ENCODE measurements around the gene FAIM2. TPM values are rescaled to one million over a fixed set of nuclear protein-coding genes. Genes with fewer than 3 reads are reported as not detected.

FAIM2 gene
- total RNA-seq, 1 experiment from 2014 or later, result not detected

GRCh38 chr12:49920241-49920914, 16.7 kb upstream of the FAIM2 start:
- no peak overlapping the region for H3K27ac ChIP-seq
- H3K27me3 ChIP-seq (replicated peaks), result no peaks in the 10 kb centered on the region
- no peaks in the 10 kb centered on the region for H3K9me3 ChIP-seq (replicated peaks)
- no peak overlapping the region for H3K4me3 ChIP-seq
- no peak for DNase-seq (ENCODE audit: low read depth in 1 of 2, low spot score in 2 of 2)
- H3K4me1 ChIP-seq (replicated peaks), result no peaks in the 10 kb centered on the region
- H3K36me3 ChIP-seq, result no peaks in the 10 kb centered on the region

- Histone ChIP-seq H3K4me1 (replicated peaks) (no peaks in the 10 kb centered on the region), H3K9me3 (replicated peaks) (no peaks in the 10 kb centered on the region)
Observed at GRCh38 chr12:49917788-49918173, 14.1 kb upstream of the FAIM2 start.

GRCh38 chr12:49917166-49917787, 13.6 kb upstream of the FAIM2 start:
- H3K36me3 ChIP-seq, result no peaks in the 10 kb centered on the region
- no peaks in the 10 kb centered on the region for H3K4me1 ChIP-seq (replicated peaks)
- H3K27ac ChIP-seq, result no peak overlapping the region
- no peak for DNase-seq (ENCODE audit: low read depth in 1 of 2, low spot score in 2 of 2)
- no peaks in the 10 kb centered on the region for H3K9me3 ChIP-seq (replicated peaks)
- no peaks in the 10 kb centered on the region for H3K27me3 ChIP-seq (replicated peaks)
- no peak overlapping the region for H3K4me3 ChIP-seq

More at GRCh38 chr12:49917788-49918173, 14.1 kb upstream of the FAIM2 start:
- no peak for DNase-seq (ENCODE audit: low read depth in 1 of 2, low spot score in 2 of 2)
- no peaks in the 10 kb centered on the region for H3K27me3 ChIP-seq (replicated peaks)
- H3K27ac ChIP-seq, result no peak overlapping the region
- no peaks in the 10 kb centered on the region for H3K36me3 ChIP-seq
- no peak overlapping the region for H3K4me3 ChIP-seq

GRCh38 chr12:49916129-49916919, 12.6 kb upstream of the FAIM2 start:
- Histone ChIP-seq H3K9me3 (replicated peaks) (no peaks in the 10 kb centered on the region), H3K4me3 (no peak overlapping the region), H3K36me3 (no peaks in the 10 kb centered on the region), H3K4me1 (replicated peaks) (no peaks in the 10 kb centered on the region), H3K27me3 (replicated peaks) (no peaks in the 10 kb centered on the region), H3K27ac (no peak overlapping the region)
- no peak for DNase-seq (ENCODE audit: low read depth in 1 of 2, low spot score in 2 of 2)

GRCh38 chr12:49912345-49913255, 8.9 kb upstream of the FAIM2 start:
- H3K36me3 ChIP-seq, result no peaks in the 10 kb centered on the region
- no peak overlapping the region for H3K27ac ChIP-seq
- H3K9me3 ChIP-seq (replicated peaks), result no peaks in the 10 kb centered on the region

GRCh38 chr12:49911213-49911605, 7.5 kb upstream of the FAIM2 start:
- no peak overlapping the region for H3K4me3 ChIP-seq
- no peaks in the 10 kb centered on the region for H3K27me3 ChIP-seq (replicated peaks)
- H3K27ac ChIP-seq, result no peak overlapping the region
- no peaks in the 10 kb centered on the region for H3K4me1 ChIP-seq (replicated peaks)
- H3K9me3 ChIP-seq (replicated peaks), result no peaks in the 10 kb centered on the region
- no peaks in the 10 kb centered on the region for H3K36me3 ChIP-seq
- DNase-seq (ENCODE audit: low read depth in 1 of 2, low spot score in 2 of 2), result no peak

More at GRCh38 chr12:49912345-49913255, 8.9 kb upstream of the FAIM2 start:
- no peak for DNase-seq (ENCODE audit: low read depth in 1 of 2, low spot score in 2 of 2)
- Histone ChIP-seq H3K4me1 (replicated peaks) (no peaks in the 10 kb centered on the region), H3K4me3 (no peak overlapping the region), H3K27me3 (replicated peaks) (no peaks in the 10 kb centered on the region)

GRCh38 chr12:49910331-49911212, 6.9 kb upstream of the FAIM2 start:
- Histone ChIP-seq H3K4me1 (replicated peaks) (no peaks in the 10 kb centered on the region), H3K27ac (no peak overlapping the region), H3K36me3 (no peaks in the 10 kb centered on the region), H3K9me3 (replicated peaks) (no peaks in the 10 kb centered on the region), H3K4me3 (no peak overlapping the region), H3K27me3 (replicated peaks) (no peaks in the 10 kb centered on the region)
- DNase-seq (ENCODE audit: low read depth in 1 of 2, low spot score in 2 of 2), result no peak

- DNase-seq (ENCODE audit: low read depth in 1 of 2, low spot score in 2 of 2), result no peak
- Histone ChIP-seq H3K4me1 (replicated peaks) (no peaks in the 10 kb centered on the region), H3K27me3 (replicated peaks) (no peaks in the 10 kb centered on the region), H3K36me3 (no peaks in the 10 kb centered on the region), H3K9me3 (replicated peaks) (no peaks in the 10 kb centered on the region), H3K27ac (no peak overlapping the region), H3K4me3 (no peak overlapping the region)
Observed at GRCh38 chr12:49909826-49910225, 6.1 kb upstream of the FAIM2 start.

GRCh38 chr12:49909356-49909755, 5.7 kb upstream of the FAIM2 start:
- Histone ChIP-seq H3K4me3 (no peak overlapping the region), H3K27me3 (replicated peaks) (peaks cover under 1% of the 10 kb centered on the region; the same call in 1 of the 2 replicates), H3K36me3 (no peaks in the 10 kb centered on the region), H3K27ac (no peak overlapping the region), H3K4me1 (replicated peaks) (no peaks in the 10 kb centered on the region), H3K9me3 (replicated peaks) (no peaks in the 10 kb centered on the region)
- DNase-seq (ENCODE audit: low read depth in 1 of 2, low spot score in 2 of 2), result no peak

- no peak overlapping the region for H3K27ac ChIP-seq
- no peak overlapping the region for H3K4me3 ChIP-seq
- no peaks in the 10 kb centered on the region for H3K4me1 ChIP-seq (replicated peaks)
- no peaks in the 10 kb centered on the region for H3K36me3 ChIP-seq
- H3K27me3 ChIP-seq (replicated peaks), result peaks cover 10% of the 10 kb centered on the region
- H3K9me3 ChIP-seq (replicated peaks), result no peaks in the 10 kb centered on the region
- no peak for DNase-seq (ENCODE audit: low read depth in 1 of 2, low spot score in 2 of 2)
Observed at GRCh38 chr12:49907352-49907751, 3.7 kb upstream of the FAIM2 start.

GRCh38 chr12:49905718-49906314, 2.1 kb upstream of the FAIM2 start:
- Histone ChIP-seq H3K27me3 (replicated peaks) (peaks cover 10% of the 10 kb centered on the region), H3K9me3 (replicated peaks) (no peaks in the 10 kb centered on the region), H3K36me3 (no peaks in the 10 kb centered on the region), H3K27ac (no peak overlapping the region), H3K4me3 (no peak overlapping the region), H3K4me1 (replicated peaks) (no peaks in the 10 kb centered on the region)
- no peak for DNase-seq (ENCODE audit: low read depth in 1 of 2, low spot score in 2 of 2)

- H3K4me3 ChIP-seq, result no peak overlapping the region
- peaks cover 10% of the 10 kb centered on the region for H3K27me3 ChIP-seq (replicated peaks)
- no peaks in the 10 kb centered on the region for H3K36me3 ChIP-seq
- H3K4me1 ChIP-seq (replicated peaks), result no peaks in the 10 kb centered on the region
- no peaks in the 10 kb centered on the region for H3K9me3 ChIP-seq (replicated peaks)
- no peak for DNase-seq (ENCODE audit: low read depth in 1 of 2, low spot score in 2 of 2)
- H3K27ac ChIP-seq, result no peak overlapping the region
Observed at GRCh38 chr12:49904601-49905000, 901 bp upstream of the FAIM2 start.
